ENCODE data around the gene SPDYE5. TPM values are rescaled to one million over a fixed set of nuclear protein-coding genes. Genes with fewer than 3 reads are reported as not detected.

The SPDYE5 gene
- total and polyA plus RNA-seq, 4 donors, result 1.2 TPM; not detected in 3

DNA sequence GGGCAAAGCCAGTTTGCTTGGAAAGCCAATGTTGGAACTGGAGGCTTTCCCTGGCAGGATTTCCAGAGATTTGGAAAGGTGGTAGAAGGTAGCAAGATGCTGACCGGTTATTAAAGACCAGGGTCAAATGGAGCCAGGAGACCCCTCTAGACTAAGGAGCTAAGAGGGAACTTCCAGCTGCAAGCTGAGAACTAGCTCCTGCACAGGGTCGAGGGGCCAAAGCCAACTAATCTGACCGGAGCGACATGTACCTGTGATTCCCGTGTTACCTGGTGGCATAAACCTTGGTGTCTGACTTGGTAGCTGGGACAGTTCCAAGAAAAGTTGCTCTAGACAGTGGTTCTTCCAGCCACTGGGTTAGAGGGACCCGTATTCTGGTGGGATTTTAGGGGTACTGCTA lies 41.8 kb downstream of the SPDYE5 start:
- H3K36me3 ChIP-seq (ENCODE audit: control insufficient read depth in 4 of 4, insufficient read depth in 3 of 4, low read depth in 1 of 4, low read length in 3 of 4), result peaks cover 3 to 25% (median 20%) of the 10 kb centered on the region in 4 donors
- TF ChIP-seq, protein P1, sequence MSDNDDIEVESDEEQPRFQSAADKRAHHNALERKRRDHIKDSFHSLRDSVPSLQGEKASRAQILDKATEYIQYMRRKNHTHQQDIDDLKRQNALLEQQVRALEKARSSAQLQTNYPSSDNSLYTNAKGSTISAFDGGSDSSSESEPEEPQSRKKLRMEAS (IDR thresholded peaks at IDR 0.05), result no peak
- TF ChIP-seq, protein P2, sequence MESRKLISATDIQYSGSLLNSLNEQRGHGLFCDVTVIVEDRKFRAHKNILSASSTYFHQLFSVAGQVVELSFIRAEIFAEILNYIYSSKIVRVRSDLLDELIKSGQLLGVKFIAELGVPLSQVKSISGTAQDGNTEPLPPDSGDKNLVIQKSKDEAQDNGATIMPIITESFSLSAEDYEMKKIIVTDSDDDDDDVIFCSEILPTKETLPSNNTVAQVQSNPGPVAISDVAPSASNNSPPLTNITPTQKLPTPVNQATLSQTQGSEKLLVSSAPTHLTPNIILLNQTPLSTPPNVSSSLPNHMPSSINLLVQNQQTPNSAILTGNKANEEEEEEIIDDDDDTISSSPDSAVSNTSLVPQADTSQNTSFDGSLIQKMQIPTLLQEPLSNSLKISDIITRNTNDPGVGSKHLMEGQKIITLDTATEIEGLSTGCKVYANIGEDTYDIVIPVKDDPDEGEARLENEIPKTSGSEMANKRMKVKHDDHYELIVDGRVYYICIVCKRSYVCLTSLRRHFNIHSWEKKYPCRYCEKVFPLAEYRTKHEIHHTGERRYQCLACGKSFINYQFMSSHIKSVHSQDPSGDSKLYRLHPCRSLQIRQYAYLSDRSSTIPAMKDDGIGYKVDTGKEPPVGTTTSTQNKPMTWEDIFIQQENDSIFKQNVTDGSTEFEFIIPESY (IDR thresholded peaks at IDR 0.05), result no peak
- no peak overlapping the region for H3K27ac ChIP-seq (ENCODE audit: low read depth in 1 of 2, low read length in 2 of 2)
- H3K9me3 ChIP-seq (ENCODE audit: control insufficient read depth in 4 of 4, low read length in 3 of 4), result no peaks in the 10 kb centered on the region
- H3K4me1 ChIP-seq (ENCODE audit: control insufficient read depth in 4 of 4, insufficient read depth in 4 of 4, low read length in 3 of 4), result peaks cover 0 to 1% (median 0%) of the 10 kb centered on the region in 4 donors
- no peak for DNase-seq (ENCODE audit: low spot score)
- WGBS, result 94% methylated on average over 6 of the region's 6 CpGs
- H3K27me3 ChIP-seq (ENCODE audit: control insufficient read depth in 4 of 4, insufficient read depth in 4 of 4, low read length in 3 of 4), result no peaks in the 10 kb centered on the region
- no peak overlapping the region for H3K9ac ChIP-seq (ENCODE audit: low read depth in 1 of 2, low read length in 2 of 2)
- no peak overlapping the region for H3K4me3 ChIP-seq (ENCODE audit: low read depth in 1 of 3, low read length in 3 of 3)

DNA sequence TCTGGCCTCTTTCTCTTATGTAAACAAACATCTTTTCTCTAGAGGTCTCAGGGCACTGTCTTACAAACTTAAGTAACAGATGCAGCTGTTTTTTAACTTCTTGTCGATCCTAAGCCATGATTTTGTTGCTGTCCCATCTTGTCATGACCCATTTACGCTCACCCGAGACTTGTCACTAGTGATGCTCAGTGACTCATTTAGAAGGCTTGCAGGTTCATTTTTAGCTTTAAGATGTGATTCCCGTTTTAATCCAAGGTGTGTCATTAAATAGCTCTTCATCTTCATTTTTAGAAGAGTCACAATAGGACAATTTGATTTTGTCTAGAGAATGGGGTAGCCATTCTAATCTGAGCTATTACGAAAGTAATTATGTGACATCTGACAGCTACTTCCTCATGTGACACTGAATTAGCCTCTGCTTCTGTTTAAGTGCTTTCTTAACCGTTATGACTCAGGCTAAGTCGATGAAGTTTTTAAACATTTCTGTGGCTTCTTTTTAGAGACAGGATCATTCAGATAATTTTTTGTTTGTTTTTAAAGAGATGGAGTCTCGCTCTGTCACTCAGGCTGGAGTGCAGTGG lies 42.7 kb downstream of the SPDYE5 start:
- no peak for DNase-seq (ENCODE audit: low spot score)
- TF ChIP-seq EGR1 (IDR thresholded peaks at IDR 0.05; ENCODE audit: low read depth in 2 of 2) (no peak), HNF4A (conservative IDR thresholded peaks at IDR 0.05) (no peak), RXRA (IDR thresholded peaks at IDR 0.05) (no peak), JUND (IDR thresholded peaks at IDR 0.05) (no peak), FOXA2 (IDR thresholded peaks at IDR 0.05) (no peak), GABPA (IDR thresholded peaks at IDR 0.05 in 1 of 2, conservative IDR thresholded peaks at IDR 0.05 in 1 of 2) (no peak), HNF4G (IDR thresholded peaks at IDR 0.05) (no peak), SP1 (IDR thresholded peaks at IDR 0.05) (no peak), TAF1 (conservative IDR thresholded peaks at IDR 0.05) (no peak), NR2F2 (IDR thresholded peaks at IDR 0.05) (no peak), FOXA1 (IDR thresholded peaks at IDR 0.05) (no peak), YY1 (IDR thresholded peaks at IDR 0.05) (no peak)
- TF ChIP-seq, protein P2 (IDR thresholded peaks at IDR 0.05), result no peak
- Histone ChIP-seq H3K27me3 (ENCODE audit: control insufficient read depth in 4 of 4, insufficient read depth in 4 of 4, low read length in 3 of 4) (no peaks in the 10 kb centered on the region), H3K27ac (ENCODE audit: low read depth in 1 of 2, low read length in 2 of 2) (no peak overlapping the region), H3K36me3 (ENCODE audit: control insufficient read depth in 4 of 4, insufficient read depth in 3 of 4, low read depth in 1 of 4, low read length in 3 of 4) (peaks cover 3 to 34% (median 25%) of the 10 kb centered on the region in 4 donors), H3K4me3 (ENCODE audit: low read depth in 1 of 3, low read length in 3 of 3) (no peak overlapping the region), H3K9ac (ENCODE audit: low read depth in 1 of 2, low read length in 2 of 2) (no peak overlapping the region), H3K9me3 (ENCODE audit: control insufficient read depth in 4 of 4, low read length in 3 of 4) (no peaks in the 10 kb centered on the region), H3K4me1 (ENCODE audit: control insufficient read depth in 4 of 4, insufficient read depth in 4 of 4, low read length in 3 of 4) (no peaks in the 10 kb centered on the region)
- 81% methylated on average over 8 of the region's 8 CpGs for WGBS

DNA sequence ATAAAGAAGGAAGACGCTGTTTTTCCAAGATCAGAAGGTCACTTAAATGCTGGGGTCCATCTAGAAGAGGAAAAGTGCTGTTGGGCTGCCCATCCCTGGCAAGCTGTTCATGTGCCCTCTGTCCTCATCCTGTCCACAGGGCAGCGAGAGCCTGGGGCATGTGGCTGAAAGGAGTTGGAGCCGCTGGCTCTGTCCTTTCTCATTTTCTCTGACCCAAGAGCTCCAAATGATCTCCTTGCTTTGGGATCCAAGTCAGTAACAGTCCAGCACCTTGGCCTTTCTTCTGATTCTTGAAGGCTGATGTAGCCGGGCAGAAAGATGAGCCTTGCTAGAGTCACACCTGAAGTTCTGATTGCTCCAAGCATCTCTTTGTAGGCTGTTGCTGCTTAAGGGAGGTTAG lies 44.4 kb downstream of the SPDYE5 start:
- no peak overlapping the region for H3K9ac ChIP-seq (ENCODE audit: low read depth in 1 of 2, low read length in 2 of 2)
- H3K9me3 ChIP-seq (ENCODE audit: control insufficient read depth in 4 of 4, low read length in 3 of 4), result no peaks in the 10 kb centered on the region
- WGBS, result 98% methylated on average over 4 of the region's 4 CpGs
- no peaks in the 10 kb centered on the region for H3K27me3 ChIP-seq (ENCODE audit: control insufficient read depth in 4 of 4, insufficient read depth in 4 of 4, low read length in 3 of 4)
- no peaks in the 10 kb centered on the region for H3K4me1 ChIP-seq (ENCODE audit: control insufficient read depth in 4 of 4, insufficient read depth in 4 of 4, low read length in 3 of 4)
- no peak for DNase-seq (ENCODE audit: low spot score)
- H3K36me3 ChIP-seq (ENCODE audit: control insufficient read depth in 4 of 4, insufficient read depth in 3 of 4, low read depth in 1 of 4, low read length in 3 of 4), result peaks cover 6 to 45% (median 28%) of the 10 kb centered on the region in 4 donors
- H3K27ac ChIP-seq (ENCODE audit: low read depth in 1 of 2, low read length in 2 of 2), result no peak overlapping the region
- H3K4me3 ChIP-seq (ENCODE audit: low read depth in 1 of 3, low read length in 3 of 3), result no peak overlapping the region
- TF ChIP-seq, protein P1 (IDR thresholded peaks at IDR 0.05), result no peak
- TF ChIP-seq FOXA1 (IDR thresholded peaks at IDR 0.05) (no peak), GABPA (IDR thresholded peaks at IDR 0.05 in 1 of 2, conservative IDR thresholded peaks at IDR 0.05 in 1 of 2) (no peak), HNF4A (conservative IDR thresholded peaks at IDR 0.05) (no peak), FOXA2 (IDR thresholded peaks at IDR 0.05) (no peak), RAD21 (IDR thresholded peaks at IDR 0.05) (no peak), NR2F2 (IDR thresholded peaks at IDR 0.05) (no peak), SP1 (IDR thresholded peaks at IDR 0.05) (no peak), YY1 (IDR thresholded peaks at IDR 0.05) (no peak), EGR1 (IDR thresholded peaks at IDR 0.05; ENCODE audit: low read depth in 2 of 2) (no peak)
- TF ChIP-seq, protein P3, sequence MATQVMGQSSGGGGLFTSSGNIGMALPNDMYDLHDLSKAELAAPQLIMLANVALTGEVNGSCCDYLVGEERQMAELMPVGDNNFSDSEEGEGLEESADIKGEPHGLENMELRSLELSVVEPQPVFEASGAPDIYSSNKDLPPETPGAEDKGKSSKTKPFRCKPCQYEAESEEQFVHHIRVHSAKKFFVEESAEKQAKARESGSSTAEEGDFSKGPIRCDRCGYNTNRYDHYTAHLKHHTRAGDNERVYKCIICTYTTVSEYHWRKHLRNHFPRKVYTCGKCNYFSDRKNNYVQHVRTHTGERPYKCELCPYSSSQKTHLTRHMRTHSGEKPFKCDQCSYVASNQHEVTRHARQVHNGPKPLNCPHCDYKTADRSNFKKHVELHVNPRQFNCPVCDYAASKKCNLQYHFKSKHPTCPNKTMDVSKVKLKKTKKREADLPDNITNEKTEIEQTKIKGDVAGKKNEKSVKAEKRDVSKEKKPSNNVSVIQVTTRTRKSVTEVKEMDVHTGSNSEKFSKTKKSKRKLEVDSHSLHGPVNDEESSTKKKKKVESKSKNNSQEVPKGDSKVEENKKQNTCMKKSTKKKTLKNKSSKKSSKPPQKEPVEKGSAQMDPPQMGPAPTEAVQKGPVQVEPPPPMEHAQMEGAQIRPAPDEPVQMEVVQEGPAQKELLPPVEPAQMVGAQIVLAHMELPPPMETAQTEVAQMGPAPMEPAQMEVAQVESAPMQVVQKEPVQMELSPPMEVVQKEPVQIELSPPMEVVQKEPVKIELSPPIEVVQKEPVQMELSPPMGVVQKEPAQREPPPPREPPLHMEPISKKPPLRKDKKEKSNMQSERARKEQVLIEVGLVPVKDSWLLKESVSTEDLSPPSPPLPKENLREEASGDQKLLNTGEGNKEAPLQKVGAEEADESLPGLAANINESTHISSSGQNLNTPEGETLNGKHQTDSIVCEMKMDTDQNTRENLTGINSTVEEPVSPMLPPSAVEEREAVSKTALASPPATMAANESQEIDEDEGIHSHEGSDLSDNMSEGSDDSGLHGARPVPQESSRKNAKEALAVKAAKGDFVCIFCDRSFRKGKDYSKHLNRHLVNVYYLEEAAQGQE (IDR thresholded peaks at IDR 0.05), result no peak
- TF ChIP-seq, protein P4, sequence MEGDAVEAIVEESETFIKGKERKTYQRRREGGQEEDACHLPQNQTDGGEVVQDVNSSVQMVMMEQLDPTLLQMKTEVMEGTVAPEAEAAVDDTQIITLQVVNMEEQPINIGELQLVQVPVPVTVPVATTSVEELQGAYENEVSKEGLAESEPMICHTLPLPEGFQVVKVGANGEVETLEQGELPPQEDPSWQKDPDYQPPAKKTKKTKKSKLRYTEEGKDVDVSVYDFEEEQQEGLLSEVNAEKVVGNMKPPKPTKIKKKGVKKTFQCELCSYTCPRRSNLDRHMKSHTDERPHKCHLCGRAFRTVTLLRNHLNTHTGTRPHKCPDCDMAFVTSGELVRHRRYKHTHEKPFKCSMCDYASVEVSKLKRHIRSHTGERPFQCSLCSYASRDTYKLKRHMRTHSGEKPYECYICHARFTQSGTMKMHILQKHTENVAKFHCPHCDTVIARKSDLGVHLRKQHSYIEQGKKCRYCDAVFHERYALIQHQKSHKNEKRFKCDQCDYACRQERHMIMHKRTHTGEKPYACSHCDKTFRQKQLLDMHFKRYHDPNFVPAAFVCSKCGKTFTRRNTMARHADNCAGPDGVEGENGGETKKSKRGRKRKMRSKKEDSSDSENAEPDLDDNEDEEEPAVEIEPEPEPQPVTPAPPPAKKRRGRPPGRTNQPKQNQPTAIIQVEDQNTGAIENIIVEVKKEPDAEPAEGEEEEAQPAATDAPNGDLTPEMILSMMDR (IDR thresholded peaks at IDR 0.05; ENCODE audit: low read depth, low read length, missing input control), result no peak
